HG03095 (cell line): ENCODE data around the gene UCKL1.
"Not testable (repeated sequence)": the region's sequence is repeated elsewhere in the genome, so short reads cannot be mapped to it uniquely, and the experiment has no call there.

Source experiments
- ATAC-seq: cut with Tn5 transposase; IDR thresholded peaks from one replicate; pipeline ENCODE4 v1.9.1; 2021; ENCODE audit warnings: moderate library complexity; ENCODE audit not compliant: unreplicated experiment

Gene UCKL1

GRCh38 chr20:63945031-63945658 is 11.1 kb downstream of the UCKL1 start:
- no peak for ATAC-seq

- ATAC-seq: no peak
These were observed 11.9 kb downstream of the UCKL1 start for GRCh38 chr20:63944078-63944941.

GRCh38 chr20:63943808-63944077 is 12.5 kb downstream of the UCKL1 start:
- ATAC-seq: no peak

- no peak for ATAC-seq
These were observed 13.0 kb downstream of the UCKL1 start for GRCh38 chr20:63942969-63943807.

GRCh38 chr20:63942250-63942951 is 13.8 kb downstream of the UCKL1 start:
- ATAC-seq: no peak

GRCh38 chr20:63941282-63942081 is 14.7 kb downstream of the UCKL1 start:
- ATAC-seq: no peak

- ATAC-seq: no peak
These were observed 15.5 kb downstream of the UCKL1 start for GRCh38 chr20:63940472-63941266.

GRCh38 chr20:63940071-63940471 is 16.1 kb downstream of the UCKL1 start:
- no peak for ATAC-seq

GRCh38 chr20:63939061-63939935 is 16.9 kb downstream of the UCKL1 start:
- ATAC-seq: no peak

- no peak for ATAC-seq
These were observed 18.6 kb downstream of the UCKL1 start for GRCh38 chr20:63937596-63937995.

GRCh38 chr20:63935447-63935846 is 20.8 kb downstream of the UCKL1 start:
- no peak for ATAC-seq

GRCh38 chr20:63934271-63935068 is 21.7 kb downstream of the UCKL1 start:
- ATAC-seq: no peak

- ATAC-seq: no peak
These were observed 22.6 kb downstream of the UCKL1 start for GRCh38 chr20:63933646-63934045.

- no peak for ATAC-seq
These were observed 23.5 kb downstream of the UCKL1 start for GRCh38 chr20:63932606-63933160.

GRCh38 chr20:63931735-63932134 is 24.5 kb downstream of the UCKL1 start:
- ATAC-seq: no peak

GRCh38 chr20:63930971-63931553 is 25.2 kb downstream of the UCKL1 start:
- ATAC-seq: no peak

GRCh38 chr20:63929473-63929883 is 26.7 kb downstream of the UCKL1 start:
- not testable (repeated sequence) for ATAC-seq
